HCT116 (cell line): Measurements from ENCODE around the gene TM4SF4.

Experiments used
- CTCF ChIP-seq, 3 experiments: fragments of 200-600 bp in 1 of 3; sonication (generic) in 1 of 3; IDR thresholded peaks in 2 of 3; conservative IDR thresholded peaks in 1 of 3; 2 replicates each; pipeline ENCODE4 v1.5.1; 2012 to 2017; ENCODE audit warnings: low read depth in 2 of 3, low read length in 2 of 3, antibody characterized with exemption in 1 of 3, borderline replicate concordance in 1 of 3, control low read depth in 1 of 3, mild to moderate bottlenecking in 1 of 3, mixed read lengths in 1 of 3, mixed run types in 1 of 3, moderate library complexity in 1 of 3; ENCODE audit not compliant: insufficient read depth in 1 of 3
- EGR1 ChIP-seq: IDR thresholded peaks from 2 replicates; pipeline ENCODE4 v1.6.1; 2012; ENCODE audit warnings: low read depth
- EZH2 ChIP-seq: fragments of 200-600 bp; sonication (generic); IDR thresholded peaks from 2 replicates; pipeline ENCODE4 v1.6.1; 2017; ENCODE audit warnings: antibody characterized with exemption, mixed run types
- EZH2phosphoT487 ChIP-seq: fragments of 200-600 bp; IDR thresholded peaks from 2 replicates; pipeline ENCODE4 v1.6.1; 2018; ENCODE audit warnings: antibody characterized with exemption, borderline replicate concordance
- JUND ChIP-seq: IDR thresholded peaks from 2 replicates; pipeline ENCODE4 v1.6.1; 2012
- MAX ChIP-seq: IDR thresholded peaks from 2 replicates; pipeline ENCODE4 v1.6.1; 2012
- POLR2A ChIP-seq: IDR thresholded peaks from 2 replicates; pipeline ENCODE4 v1.7.0; 2011; ENCODE audit warnings: borderline replicate concordance; ENCODE audit not compliant: insufficient read depth, insufficient read length; ENCODE audit errors: extremely low read depth
- POLR2AphosphoS5 ChIP-seq: IDR thresholded peaks from 2 replicates; pipeline ENCODE4 v1.6.1; 2011; ENCODE audit warnings: mild to moderate bottlenecking, low read depth, low read length, moderate library complexity
- RAD21 ChIP-seq: IDR thresholded peaks from 2 replicates; pipeline ENCODE4 v1.6.1; 2012; ENCODE audit warnings: low read depth, mild to moderate bottlenecking
- SIN3A ChIP-seq: IDR thresholded peaks from 2 replicates; pipeline ENCODE4 v1.6.1; 2012; ENCODE audit warnings: low read depth
- SRF ChIP-seq: IDR thresholded peaks from 2 replicates; pipeline ENCODE4 v1.6.1; 2012; ENCODE audit warnings: low read depth
- YY1 ChIP-seq: IDR thresholded peaks from 2 replicates; pipeline ENCODE4 v1.6.1; 2011; ENCODE audit warnings: low read length, low read depth, moderate library complexity, mild to moderate bottlenecking; ENCODE audit not compliant: insufficient replicate concordance; ENCODE audit errors: extremely low read depth

GRCh38 chr3:149552700-149553099 is 78.2 kb downstream of the TM4SF4 start:
- TF ChIP-seq EZH2 = no peak
- no peak for TF ChIP-seq POLR2AphosphoS5
- TF ChIP-seq CTCF (IDR thresholded peaks at IDR 0.05 in 2 of 3, conservative IDR thresholded peaks at IDR 0.05 in 1 of 3; ENCODE audit: borderline replicate concordance in 1 of 3, insufficient read depth in 1 of 3, low read depth in 2 of 3, low read length in 2 of 3) = no peak
- TF ChIP-seq JUND = no peak
- TF ChIP-seq YY1 = no peak
- no peak for TF ChIP-seq EZH2phosphoT487
- TF ChIP-seq EGR1 = no peak
- no peak for TF ChIP-seq SIN3A
- no peak for TF ChIP-seq POLR2A
- TF ChIP-seq MAX = no peak
- no peak for TF ChIP-seq SRF
- TF ChIP-seq RAD21 = no peak
